HG03354 (cell line): Measurements from ENCODE around the gene CFAP210.
"Not testable (repeated sequence)": the region's sequence is repeated elsewhere in the genome, so short reads cannot be mapped to it uniquely, and the experiment has no call there.

ENCODE experiments used
- ATAC-seq: cut with Tn5 transposase; IDR thresholded peaks from one replicate; pipeline ENCODE4 v1.9.1; 2021; ENCODE audit warnings: mild to moderate bottlenecking; ENCODE audit not compliant: unreplicated experiment, poor library complexity, severe bottlenecking

The CFAP210 gene

GRCh38 chr2:169714699-169715098, 20.5 kb upstream of the CFAP210 start:
- no peak for ATAC-seq

GRCh38 chr2:169713331-169713730, 19.1 kb upstream of the CFAP210 start:
- no peak for ATAC-seq

DNA sequence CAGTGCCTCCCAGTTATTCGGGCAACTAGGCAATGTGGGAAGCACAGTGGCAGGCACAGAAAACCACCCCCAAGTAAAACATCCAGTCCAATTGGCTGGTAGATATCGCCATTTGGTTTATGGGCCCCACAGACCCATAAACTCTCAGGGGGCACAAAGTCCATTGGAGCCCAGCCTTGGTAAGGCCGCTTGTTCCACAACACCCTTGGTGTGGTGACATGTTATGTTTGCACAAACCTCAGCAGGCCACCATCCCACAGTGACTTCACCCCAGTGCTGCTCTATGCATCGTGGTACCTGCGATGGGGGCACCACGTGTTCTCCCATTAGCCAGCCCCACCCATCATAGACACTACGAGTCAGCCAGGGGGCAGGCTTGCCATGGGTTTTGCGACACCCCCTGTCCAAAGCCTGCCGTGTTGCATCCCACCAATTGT, 18.6 kb upstream of the CFAP210 start:
- ATAC-seq: no peak

DNA sequence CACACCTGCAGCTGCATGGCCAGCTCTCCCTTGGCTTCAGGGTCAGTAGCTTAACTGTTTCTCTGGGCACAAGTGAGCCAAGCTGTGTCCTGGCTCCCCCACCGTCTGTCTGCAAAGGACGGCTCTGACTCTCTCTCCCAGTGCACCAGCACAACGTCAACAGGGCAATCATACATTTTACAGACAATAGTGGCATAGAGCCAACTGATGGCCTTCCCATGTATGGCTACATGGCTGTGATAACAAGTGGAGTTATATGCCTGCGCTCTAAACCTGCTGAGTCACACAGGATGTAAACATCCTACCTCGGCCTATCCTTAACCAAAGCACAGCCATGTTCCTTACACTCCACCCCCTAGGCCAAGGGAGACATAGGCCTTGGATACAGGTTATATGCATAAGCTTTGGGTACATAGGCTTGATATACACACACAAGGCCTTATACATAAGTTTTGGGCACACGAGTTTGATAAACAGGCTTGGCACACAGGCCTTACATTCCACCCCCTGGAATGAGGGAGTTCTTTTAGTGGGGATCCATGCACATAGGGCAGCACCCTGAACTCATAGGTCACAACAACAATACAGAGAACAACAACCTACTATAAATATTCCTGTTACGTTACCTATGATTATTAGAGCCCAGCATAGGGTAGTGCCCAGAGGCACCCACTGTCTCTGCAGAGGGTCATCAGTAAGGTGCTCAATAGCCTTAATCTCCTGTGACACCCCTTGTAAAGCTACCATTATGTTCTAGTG, 17.7 kb upstream of the CFAP210 start:
- no peak for ATAC-seq

- ATAC-seq: no peak
Measured at GRCh38 chr2:169709981-169710380, 15.8 kb upstream of the CFAP210 start.

DNA sequence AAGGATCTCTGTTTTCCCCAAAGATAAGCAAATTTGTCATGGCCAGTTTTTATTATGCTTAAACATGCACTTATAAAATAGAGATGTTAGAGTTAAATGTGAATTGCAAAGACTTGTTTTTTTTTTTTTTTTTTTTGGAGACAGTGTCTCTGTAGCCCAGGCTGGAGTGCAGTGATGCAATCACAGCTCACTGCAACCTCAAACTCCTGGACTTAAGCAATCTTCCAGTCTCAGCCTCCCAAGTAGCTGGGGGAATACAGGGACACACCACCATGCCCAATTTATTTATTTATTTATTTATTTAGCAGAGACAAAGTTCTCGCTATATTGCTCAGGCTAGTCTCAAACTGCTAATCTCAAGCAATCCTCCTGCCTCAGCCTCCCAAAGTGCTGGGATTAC, 15.1 kb upstream of the CFAP210 start:
- no peak for ATAC-seq

- ATAC-seq: no peak
Measured at GRCh38 chr2:169707626-169708025, 13.4 kb upstream of the CFAP210 start.

GRCh38 chr2:169705927-169706326, 11.7 kb upstream of the CFAP210 start:
- ATAC-seq: no peak

DNA sequence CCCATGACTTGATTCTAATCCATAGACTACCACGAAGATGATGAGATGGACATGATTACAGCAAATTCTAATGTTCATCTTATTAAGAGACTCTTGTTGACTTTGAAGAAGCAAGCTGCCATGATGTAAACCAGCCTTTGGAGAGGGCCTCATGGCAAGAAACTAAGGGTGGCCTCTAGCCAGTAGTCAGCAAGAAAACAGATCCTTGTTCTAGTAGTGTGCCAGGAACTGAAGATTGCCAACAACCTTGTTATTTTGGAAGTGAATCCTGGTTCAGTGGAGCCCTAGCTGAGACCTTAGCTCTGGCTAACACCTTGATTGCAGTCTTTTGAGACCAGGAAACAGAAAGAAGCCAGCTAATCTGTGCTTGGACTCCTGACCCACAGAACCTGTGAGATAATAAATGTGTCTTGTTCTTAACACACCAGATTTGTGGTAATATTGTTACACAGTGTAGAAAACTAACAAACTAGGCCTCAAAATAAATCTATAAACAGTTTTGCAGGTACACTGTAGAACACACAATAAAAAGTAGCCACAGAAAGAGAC, 10.0 kb upstream of the CFAP210 start:
- ATAC-seq: no peak

GRCh38 chr2:169702996-169703395, 8.8 kb upstream of the CFAP210 start:
- no peak for ATAC-seq

DNA sequence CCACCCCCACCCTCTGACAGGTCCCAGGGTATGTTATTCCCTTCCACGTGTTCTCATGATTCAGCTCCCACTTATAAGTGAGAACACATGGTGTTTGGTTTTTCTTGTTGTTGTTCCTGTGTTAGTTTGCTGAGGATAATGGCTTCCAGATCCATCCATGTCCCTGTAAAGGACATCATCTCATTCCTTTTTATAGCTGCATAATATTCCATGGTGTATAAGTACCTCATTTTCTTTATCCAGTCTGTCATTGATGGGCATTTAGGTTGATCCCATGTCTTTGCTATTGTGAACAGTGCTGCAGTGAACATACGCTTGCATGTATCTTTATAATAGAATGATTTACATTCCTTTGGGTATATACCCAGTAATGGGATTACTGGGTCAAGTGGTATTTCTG, 5.0 kb upstream of the CFAP210 start:
- not testable (repeated sequence) for ATAC-seq

- no peak for ATAC-seq
Measured at GRCh38 chr2:169696381-169696780, 2.2 kb upstream of the CFAP210 start.

DNA sequence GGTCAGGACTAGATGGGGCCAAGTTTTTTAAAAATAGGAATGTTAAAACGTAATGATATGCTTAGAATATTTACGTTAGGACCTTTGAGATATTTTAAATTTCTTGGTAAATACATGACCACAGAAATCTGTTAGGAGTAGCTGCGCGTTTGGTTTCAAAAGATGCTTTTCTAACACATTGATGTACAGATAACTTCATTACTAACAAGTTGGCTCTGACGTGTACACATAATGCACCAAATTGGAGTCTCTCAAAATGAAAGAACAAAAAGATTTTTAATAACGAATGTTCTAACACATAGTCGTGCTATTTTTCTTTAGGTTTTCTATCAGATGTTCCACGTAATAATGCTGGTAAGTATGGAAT, 672 bp upstream of the CFAP210 start:
- ATAC-seq: no peak

DNA sequence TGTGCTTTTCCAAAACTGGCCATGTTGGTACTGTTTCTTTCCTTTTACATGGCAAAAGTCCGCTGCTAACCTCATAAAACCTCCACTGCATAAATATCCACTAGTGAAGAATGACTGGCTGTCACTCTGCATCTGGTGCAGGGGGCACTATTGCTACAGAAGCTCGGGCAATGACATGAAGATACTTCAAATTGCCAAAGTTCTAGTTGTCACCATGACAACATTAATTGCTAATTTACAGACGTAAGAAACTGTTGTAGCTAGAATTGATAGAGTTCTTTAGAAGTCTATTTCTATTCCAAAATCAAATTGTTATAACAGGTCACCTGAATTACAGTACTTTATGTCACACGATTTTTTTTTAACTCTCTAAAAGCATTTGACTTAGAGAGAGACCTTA, 845 bp downstream of the CFAP210 start:
- ATAC-seq: no peak

GRCh38 chr2:169692718-169693117, 1.5 kb downstream of the CFAP210 start:
- ATAC-seq: no peak

DNA sequence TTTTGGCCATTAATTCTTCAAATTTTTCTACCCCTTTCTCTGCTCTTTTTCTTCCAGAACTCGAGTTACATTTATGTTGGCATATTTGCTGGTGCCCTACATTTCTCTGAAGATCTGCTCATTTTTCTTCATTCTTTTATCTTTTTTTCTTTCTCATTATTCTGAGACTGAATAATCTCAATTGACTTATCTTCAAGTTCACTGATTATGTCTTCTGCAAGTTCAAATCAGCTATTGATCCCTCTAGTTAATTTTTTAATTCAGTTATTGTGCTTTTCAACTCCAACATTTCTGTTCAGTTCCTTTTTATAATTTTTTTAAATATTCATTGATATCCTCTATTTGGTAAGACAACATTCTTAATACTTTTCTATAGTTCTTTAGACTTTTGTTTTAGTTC, 3.2 kb downstream of the CFAP210 start:
- no peak for ATAC-seq

- ATAC-seq: not testable (repeated sequence)
Measured at GRCh38 chr2:169687943-169688342, 6.3 kb downstream of the CFAP210 start.

GRCh38 chr2:169686825-169687224, 7.4 kb downstream of the CFAP210 start:
- not testable (repeated sequence) for ATAC-seq

- not testable (repeated sequence) for ATAC-seq
Measured at GRCh38 chr2:169684712-169685111, 9.5 kb downstream of the CFAP210 start.

GRCh38 chr2:169684135-169684565, 10.1 kb downstream of the CFAP210 start:
- no peak for ATAC-seq

DNA sequence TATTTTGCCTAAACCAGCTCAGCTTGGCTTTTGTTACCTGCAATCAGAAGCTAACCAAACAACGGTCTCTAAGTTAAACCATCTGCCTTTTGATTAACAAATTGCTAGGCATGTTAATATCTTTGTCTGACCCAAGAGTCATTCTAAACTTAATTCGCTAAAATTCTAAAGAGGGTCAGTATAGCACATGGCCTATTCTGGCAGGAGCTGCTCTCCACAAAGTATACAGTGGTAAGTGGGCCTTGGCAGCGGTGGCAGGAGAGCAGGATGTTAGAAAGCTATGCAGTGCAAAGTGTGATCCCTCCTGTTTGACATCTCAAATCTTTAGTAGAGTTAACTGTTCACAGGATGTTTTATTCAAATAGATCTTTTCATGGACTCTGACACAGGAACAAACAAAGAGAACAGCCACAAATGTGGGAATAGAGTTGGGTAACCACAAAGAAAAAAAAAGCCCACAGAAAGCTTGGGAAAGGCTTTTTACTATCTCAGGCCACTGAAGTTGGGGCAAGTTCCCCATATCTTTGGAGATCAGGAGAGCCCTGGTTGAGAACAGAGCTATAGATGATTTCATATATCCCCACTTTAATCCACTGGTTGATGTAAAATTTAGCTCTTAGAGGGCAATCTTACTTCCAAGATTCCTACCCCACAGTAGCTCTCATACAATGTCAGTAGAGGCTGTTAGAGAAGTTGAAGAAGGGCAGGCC, 10.6 kb downstream of the CFAP210 start:
- ATAC-seq: no peak
